Activated CD4-positive, alpha-beta T cell treated with anti-CD3 and anti-CD28 coated beads for 48 hours (primary cell): ENCODE measurements around the gene ZFYVE28.
A peak's percentile ranks its signal among the peaks of the same experiment; 100 is the strongest.

ENCODE experiments used
- DNase-seq: peaks from one replicate; pipeline ENCODE4 v3.0.0-alpha.2; 2020

The ZFYVE28 gene

GRCh38 chr4:2256156-2256731 is 162.2 kb downstream of the ZFYVE28 start:
- DNase-seq: no peak

GRCh38 chr4:2255501-2256155 is 162.8 kb downstream of the ZFYVE28 start:
- DNase-seq: peak; percentile 1

DNA sequence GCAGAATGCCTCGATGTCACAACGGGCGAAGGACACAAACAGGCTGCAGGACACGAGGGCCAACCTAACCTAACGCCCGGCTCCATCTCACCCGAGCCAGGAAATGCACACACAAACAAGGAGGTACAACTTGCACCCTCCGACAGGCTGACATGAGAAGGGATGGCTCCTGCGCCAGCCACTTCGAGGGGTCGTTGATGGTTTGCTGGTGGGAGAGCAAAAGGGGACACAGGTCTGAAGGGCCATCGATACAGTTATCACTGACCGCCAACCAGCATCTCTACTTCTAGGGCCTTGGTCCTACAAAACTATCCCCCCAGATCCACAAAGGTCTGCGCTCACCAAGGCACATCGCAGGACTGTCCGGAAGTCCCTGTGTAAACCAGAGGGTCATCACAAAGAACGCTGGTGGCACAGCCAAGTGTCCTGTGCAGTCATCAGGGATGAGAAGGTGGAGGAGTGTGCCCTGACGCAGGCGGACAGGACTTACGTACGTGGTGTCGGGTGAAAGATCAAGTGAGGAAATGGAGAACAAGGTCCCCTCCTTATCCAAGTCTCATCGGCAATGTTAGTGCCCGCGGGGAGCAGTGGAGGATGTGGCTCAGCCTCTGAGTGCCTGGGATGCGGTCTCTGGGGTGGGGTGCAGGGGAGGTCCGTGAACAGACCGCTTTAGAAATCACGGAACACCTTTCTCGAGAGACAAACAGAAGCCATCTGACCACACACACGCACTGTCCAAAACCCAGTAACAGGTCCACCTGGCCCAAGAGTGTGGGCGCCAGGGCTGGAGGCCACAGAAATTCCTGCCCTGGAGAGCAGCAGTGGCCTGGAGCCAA is 163.6 kb downstream of the ZFYVE28 start:
- no peak for DNase-seq

DNA sequence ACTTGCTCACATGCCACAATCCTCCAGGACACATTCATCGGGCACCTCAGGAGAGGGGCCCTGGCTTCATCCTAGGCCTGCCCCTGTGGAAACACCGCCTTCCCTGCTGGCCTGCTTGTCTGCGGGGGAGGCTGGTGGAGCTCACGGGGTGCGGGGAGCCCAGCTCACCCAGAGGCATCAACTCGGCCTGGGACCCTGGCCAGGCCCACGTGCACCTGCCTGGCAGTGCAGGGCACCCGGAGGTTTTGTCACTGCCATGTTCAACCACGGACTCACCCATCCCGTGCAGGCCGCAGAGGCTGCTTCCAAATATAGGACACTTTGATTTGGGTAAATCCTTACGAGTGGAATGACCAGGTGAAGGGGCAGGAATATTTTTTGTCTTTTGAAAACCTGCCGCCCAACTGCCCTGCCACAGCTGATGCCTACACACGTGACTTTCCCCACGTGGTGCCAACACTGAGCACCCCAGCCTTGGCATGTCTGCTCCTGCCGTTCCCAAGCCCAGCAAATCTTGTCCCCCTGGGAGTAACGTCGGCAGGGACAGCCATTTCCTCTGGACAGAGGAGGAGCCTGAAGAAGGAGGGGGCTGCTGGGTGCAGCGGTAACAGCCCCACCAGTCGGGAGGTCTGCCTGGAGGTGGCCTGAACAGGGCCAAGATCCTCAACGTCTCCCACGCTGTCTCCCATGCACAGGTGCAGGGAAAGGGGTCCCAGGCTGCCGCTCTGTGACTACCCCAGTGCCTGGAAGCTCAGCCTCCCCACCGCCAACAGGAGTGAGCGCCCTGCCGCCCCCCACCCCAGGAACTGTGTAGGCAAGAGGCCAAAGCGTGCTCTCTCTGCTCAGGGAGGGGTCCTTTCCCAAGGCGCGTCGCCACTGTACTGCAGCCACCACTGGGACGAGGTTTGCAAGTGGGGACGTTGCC is 165.0 kb downstream of the ZFYVE28 start:
- DNase-seq: peak; percentile 0

DNA sequence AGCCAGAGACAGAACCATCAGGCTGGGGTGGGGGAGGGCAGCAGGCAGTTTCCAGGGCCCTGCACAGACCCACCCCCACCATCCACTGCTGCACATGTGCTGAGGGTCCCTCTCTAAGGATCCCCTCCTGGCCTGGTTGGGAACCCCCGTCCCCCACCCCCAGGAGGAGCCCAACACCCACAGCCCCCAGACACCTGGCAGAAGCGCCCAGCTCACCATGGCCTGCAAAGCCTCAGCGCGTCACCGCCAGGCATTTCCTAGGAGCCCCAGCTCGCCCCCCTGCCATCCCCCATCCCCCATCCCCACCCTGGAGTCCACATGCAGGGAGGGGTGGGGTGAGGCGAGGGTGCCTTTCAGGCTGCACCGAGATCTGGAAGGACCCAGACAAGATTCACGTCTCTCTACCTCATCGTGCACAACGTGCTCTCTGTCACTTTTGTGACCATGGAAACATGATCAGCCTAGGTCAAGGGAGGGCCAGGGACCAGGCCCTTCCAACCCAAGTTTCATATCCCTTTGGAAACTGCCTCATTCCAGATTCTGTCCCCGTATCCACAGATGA is 165.8 kb downstream of the ZFYVE28 start:
- DNase-seq: no peak

DNA sequence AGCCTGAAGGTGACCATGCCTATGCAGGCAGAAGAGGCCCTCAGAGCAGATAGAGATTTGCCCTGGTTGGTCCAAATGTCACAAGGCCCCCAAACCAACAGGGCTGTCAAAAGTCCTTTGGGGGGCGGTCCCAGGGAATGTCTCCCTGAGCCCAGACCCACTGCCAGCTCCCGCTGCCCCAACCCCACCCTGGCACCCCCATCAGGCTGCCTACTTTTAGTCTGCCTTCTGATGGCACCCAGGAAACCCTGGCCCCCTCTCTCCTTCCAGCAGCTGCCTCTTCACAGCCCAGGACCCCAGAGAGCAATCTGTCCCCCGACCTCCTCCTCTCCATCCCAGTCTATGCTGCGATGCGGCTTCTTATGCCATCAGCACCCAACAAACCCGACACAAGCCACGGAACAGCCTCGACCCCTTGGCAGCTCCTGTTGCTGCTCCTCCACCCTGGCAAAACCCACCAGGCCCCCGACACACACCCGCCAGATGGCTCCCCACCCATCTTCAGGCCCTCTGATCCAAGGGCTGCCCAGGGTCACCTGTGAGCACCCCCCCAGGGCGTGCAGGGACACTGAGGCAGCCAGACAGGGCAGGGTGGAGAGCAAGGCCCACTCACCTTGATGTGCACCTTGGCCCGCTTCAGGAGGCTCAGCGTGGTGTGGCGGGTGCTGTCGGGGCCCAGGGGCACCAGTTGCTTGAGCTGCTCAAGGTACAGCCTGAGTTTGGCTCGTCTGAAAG is 166.5 kb downstream of the ZFYVE28 start:
- peak; percentile 1 for DNase-seq

DNA sequence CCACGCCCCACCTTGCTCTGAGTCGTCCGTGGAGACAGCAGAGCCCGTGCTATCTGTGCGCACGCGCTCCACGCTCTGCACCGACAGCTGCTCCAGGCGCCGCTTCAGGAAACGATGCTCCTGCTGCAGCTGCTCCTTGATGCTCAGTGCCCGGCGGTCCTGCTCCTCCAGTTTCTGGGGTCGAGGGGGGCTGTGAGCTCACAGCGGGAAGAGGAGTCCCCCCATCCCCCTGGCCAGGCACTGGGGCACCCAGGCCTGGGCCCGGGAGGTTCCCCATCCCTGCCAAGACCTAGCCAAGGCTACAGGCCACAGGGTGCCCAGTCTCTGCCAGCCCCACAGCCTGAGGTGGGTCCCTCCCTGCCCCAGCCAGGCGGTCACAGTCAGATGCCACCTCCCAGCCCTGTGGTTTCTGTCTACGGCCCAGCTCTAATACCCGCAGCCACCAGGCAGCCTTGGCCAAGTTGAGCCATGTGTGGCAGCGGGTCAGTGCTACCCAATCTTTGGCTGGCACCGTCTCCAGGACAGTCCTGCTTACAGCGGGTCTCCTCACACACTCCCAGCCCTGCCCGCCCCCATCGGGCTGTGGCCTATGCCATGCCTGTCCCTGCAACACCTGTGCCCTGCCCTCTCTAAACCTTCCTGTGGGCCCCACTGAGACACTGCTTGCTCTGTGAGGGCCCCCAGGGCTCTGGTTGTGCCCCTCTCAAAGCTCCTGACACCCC is 167.2 kb downstream of the ZFYVE28 start:
- DNase-seq: no peak

- DNase-seq: peak; percentile 1
These were observed 167.9 kb downstream of the ZFYVE28 start for GRCh38 chr4:2250357-2251072.

DNA sequence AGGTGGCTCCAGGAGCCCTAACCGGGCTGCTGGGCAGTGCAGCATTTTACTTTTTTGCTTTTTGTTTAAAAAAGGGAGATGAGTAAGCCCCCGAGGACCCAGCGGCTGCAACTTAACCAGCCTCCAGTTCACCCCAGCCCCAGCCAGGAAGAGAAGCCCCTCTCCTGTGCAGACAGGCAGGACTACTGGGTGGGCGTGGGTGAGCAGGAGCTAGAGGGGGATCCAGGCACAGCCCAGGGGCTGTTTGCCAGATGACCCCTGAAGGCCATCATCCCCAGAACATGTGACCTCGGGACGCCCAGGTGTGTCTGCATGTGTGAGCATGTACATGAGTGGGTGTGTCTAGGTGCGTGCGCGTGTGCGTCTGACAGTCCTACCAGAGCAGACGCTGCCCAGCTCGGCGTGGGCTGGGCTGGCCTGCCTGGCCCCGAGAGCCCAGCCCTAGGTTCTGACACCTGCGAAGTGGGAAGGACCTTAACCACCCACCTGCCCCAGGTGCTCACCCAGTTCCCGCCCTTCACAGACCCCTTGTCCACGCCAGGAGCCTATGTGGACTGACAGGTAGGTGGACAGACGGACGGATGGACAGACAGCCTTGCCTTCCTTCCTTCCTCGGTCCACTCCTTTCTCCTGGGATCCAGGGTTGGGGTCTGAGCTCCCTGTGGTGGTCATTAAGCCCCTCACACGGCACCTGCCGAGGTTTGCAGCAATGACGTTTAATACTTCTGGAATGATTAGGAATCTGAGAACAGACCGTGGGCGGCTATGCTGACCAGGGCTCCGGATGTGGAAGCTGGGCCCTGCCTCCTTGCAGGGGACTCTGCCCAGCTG is 168.7 kb downstream of the ZFYVE28 start:
- DNase-seq: peak; percentile 1

GRCh38 chr4:2248821-2249261 is 169.6 kb downstream of the ZFYVE28 start:
- DNase-seq: no peak

GRCh38 chr4:2248044-2248780 is 170.2 kb downstream of the ZFYVE28 start:
- DNase-seq: peak; percentile 1

- peak; percentile 1 for DNase-seq
These were observed 171.1 kb downstream of the ZFYVE28 start for GRCh38 chr4:2247128-2248043.

GRCh38 chr4:2246384-2247127 is 171.9 kb downstream of the ZFYVE28 start:
- DNase-seq: peak; percentile 1

DNA sequence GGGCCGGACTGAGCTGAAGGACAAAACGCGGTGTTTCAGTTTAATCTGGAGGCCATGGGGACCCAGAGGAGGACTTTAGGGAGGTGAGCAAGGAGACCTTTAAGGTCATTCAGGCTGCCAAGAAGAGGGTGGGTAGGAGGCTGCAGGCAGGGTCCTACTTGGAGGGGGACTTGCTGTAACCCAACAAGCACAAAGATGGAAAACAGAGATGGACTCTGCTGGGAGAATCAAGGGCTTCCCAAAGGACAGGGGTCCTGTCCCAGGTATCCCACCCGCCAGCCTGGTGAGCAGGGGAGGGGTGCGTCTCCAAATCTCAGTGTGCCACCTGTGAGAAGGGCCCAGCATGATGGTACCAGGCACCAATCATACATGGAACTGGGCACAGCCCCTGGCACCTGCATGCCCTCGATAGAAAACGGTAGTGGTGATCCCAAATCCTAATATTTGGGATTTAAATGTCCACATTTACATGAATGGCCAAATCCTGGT is 172.6 kb downstream of the ZFYVE28 start:
- DNase-seq: peak; percentile 1

GRCh38 chr4:2245057-2245786 is 173.2 kb downstream of the ZFYVE28 start:
- DNase-seq: peak; percentile 2
